Upper lobe of left lung (tissue), 4 donors: ENCODE results near the gene JUNB.

Source experiments
- POLR2A ChIP-seq, 4 donors: fragments of 450-650 bp; IDR thresholded peaks; one replicate each; pipeline ENCODE4 v1.5.1; 2016 to 2017; ENCODE audit warnings: antibody characterized with exemption in 4 of 4, mild to moderate bottlenecking in 2 of 4
- POLR2AphosphoS5 ChIP-seq, 2 donors: sonication (generic); formaldehyde crosslinking; IDR thresholded peaks; one replicate each; pipeline ENCODE4 v1.5.1; 2017; ENCODE audit warnings: antibody characterized with exemption in 2 of 2
- TF ChIP-seq, protein P1 (sequence below), 6 experiments: fragments of 450-650 bp in 4 of 6; fragments of 200-600 bp in 2 of 6; sonication (generic) in 2 of 6; IDR thresholded peaks; one replicate each; pipeline ENCODE4 v1.5.1; 2016 to 2019; ENCODE audit warnings: antibody characterized with exemption in 6 of 6

DNA sequence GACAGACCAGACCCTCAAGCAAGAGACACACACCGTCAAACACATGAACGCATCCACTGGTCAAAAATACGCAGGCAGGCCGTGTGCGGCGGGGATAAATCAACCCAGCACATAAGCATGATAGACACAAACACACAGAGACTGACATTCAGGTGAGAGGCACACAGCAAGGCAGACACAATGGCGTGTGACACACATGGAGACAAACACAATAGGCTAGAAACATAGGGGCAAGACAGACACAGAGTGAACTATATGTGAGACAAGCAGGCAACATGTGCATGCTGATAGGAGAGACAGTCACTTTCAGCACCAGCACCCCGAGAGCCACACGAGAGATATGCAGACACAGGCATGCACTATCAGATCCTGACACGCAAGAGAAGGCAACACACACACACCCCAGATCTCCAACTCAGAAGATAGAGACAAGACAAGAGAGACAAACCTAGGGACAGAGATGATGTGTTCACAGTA is 6.9 kb upstream of the JUNB start:
- TF ChIP-seq POLR2AphosphoS5 (IDR thresholded peaks at IDR 0.05) (no peak), POLR2A (IDR thresholded peaks at IDR 0.05) (no peak)
- TF ChIP-seq, protein P1, sequence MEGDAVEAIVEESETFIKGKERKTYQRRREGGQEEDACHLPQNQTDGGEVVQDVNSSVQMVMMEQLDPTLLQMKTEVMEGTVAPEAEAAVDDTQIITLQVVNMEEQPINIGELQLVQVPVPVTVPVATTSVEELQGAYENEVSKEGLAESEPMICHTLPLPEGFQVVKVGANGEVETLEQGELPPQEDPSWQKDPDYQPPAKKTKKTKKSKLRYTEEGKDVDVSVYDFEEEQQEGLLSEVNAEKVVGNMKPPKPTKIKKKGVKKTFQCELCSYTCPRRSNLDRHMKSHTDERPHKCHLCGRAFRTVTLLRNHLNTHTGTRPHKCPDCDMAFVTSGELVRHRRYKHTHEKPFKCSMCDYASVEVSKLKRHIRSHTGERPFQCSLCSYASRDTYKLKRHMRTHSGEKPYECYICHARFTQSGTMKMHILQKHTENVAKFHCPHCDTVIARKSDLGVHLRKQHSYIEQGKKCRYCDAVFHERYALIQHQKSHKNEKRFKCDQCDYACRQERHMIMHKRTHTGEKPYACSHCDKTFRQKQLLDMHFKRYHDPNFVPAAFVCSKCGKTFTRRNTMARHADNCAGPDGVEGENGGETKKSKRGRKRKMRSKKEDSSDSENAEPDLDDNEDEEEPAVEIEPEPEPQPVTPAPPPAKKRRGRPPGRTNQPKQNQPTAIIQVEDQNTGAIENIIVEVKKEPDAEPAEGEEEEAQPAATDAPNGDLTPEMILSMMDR (IDR thresholded peaks at IDR 0.05) = no peak
